ENCODE measurements around the gene LACTBL1.
A peak's percentile ranks its signal among the peaks of the same experiment; 100 is the strongest.
"Not testable (repeated sequence)": the region's sequence is repeated elsewhere in the genome, so short reads cannot be mapped to it uniquely, and the experiment has no call there.

The LACTBL1 gene, protein sequence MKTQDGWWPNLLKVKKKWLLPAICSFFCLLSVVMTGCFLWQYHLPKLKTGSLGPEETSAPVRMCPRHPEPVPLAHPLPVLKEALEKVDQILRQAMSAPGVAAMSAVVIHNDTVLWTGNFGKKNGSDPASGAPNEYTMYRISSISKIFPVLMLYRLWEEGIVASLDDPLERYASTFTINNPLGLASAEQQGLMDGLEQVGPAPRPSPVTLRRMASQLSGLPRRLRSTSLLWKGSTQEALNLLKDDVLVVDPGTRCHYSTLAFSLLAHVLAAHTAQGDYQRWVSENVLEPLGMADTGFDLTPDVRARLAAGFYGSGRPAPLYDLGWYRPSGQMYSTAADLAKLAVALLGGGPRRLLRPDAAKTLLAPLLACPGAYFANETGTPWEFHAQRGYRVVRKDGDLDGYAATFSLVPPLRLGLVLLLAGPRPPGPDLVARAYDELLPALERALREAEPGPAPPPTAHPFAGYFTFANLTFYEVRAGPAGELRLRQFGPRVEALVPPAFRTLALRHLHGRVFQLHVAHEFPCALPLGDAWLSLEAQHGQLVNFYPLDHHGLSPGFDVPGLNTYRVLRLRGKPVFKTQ

DNA sequence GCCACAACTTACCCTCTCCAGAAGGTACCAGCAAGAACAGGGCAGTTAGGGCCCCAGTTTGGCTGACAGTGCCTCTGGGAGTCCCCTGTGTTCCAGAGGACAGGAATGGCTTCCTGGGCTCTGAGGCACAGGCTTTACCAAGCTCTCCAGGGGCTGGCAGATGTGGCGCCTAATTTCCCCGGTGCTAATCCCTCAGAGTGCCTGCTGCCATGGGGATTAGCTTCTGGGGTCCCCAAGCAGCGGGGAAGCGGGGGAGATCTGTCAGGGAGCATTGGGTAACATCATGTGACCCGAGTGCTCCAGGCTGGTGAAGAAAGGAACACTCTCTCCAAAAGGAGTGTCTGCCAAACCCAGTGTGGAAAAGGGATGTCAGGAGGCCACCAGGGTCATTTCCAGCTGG, at the start of gene LACTBL1:
Gene LACTBL1, minus strand, starts transcription at position 107 of the 400 bp plus-strand sequence. CDS start 550 bp downstream, outside the sequence.
- H3K4me3 ChIP-seq (ENCODE audit: low read depth in 1 of 2, low read length in 2 of 2) = no peak within 1 kb of the TSS
- H3K27me3 ChIP-seq (ENCODE audit: control insufficient read depth in 1 of 2, insufficient read depth in 2 of 2, low read length in 2 of 2) = peaks cover 0 to 7% of the 10 kb centered on the region in 2 donors
- no peak within 1 kb of the TSS for H3K27ac ChIP-seq (ENCODE audit: low read depth, low read length)
- no peak within 1 kb of the TSS for H3K9ac ChIP-seq (ENCODE audit: low read length)
- H3K36me3 ChIP-seq (ENCODE audit: insufficient read depth, low read length) = no peaks in the 10 kb centered on the region
- H3K9me3 ChIP-seq (ENCODE audit: low read length) = no peaks in the 10 kb centered on the region
- H3K4me1 ChIP-seq (ENCODE audit: insufficient read depth, low read length) = peaks cover 7% of the 10 kb centered on the region

DNA sequence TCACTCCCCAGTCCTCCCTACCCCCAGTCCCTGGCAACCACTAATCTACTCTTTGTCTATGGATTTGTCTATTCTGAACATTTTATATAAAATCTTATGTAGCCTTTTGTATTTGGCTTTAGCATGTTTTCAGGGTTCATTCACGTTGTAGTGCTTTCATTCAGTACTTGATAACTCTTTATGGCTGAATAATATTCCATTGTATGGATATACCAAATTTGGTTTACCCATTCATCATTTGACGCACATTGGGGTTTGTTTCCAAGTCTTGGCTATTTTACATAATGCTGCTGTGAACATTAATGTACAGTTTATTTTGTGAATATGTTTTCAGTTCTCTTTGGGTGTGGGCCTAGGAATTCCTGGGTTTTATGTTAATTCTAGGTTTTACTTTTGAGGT, 49.2 kb upstream of the LACTBL1 start:
- Histone ChIP-seq H3K4me1 (ENCODE audit: insufficient read depth, low read length) (peaks cover 8% of the 10 kb centered on the region), H3K27me3 (ENCODE audit: control insufficient read depth in 1 of 2, insufficient read depth in 2 of 2, low read length in 2 of 2) (no peaks in the 10 kb centered on the region), H3K9me3 (ENCODE audit: low read length) (no peaks in the 10 kb centered on the region), H3K27ac (ENCODE audit: low read depth, low read length) (no peak overlapping the region), H3K9ac (ENCODE audit: low read length) (no peak overlapping the region), H3K36me3 (ENCODE audit: insufficient read depth, low read length) (no peaks in the 10 kb centered on the region), H3K4me3 (ENCODE audit: low read depth in 1 of 2, low read length in 2 of 2) (no peak overlapping the region)

DNA sequence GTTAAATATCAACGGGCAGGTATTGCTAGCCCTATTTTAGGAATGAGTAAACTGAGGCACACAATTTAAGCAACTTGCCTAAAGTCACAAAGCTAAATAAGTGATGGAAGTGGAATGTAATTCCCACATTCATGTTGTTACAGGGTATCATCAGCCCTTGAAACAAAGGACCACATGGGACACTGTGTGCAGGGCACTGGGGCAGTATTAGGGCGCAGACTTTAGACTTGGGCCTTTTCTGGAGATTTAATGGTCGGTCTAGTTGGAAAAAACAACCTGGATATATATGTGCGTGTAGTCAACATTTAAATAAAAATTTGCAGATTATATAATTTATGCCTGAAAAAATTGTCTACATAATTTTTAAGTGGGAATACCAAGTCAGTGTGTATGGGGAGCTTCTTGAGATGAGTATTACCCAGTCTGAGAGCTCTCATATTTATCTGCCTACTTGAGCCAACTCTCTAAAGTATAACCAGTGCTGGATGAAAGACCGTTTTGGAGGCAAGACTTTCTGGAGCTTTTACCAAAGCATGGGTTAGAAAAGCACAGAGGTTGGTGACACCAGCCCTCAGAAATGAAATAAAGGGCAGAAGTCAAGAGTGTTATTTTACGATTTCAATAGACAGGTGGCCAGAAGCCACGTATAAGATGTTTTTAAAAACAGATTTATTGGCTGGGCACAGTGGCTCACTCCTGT, 48.2 kb upstream of the LACTBL1 start:
- H3K36me3 ChIP-seq (ENCODE audit: insufficient read depth, low read length) = no peaks in the 10 kb centered on the region
- peaks cover 8% of the 10 kb centered on the region for H3K4me1 ChIP-seq (ENCODE audit: insufficient read depth, low read length)
- H3K4me3 ChIP-seq (ENCODE audit: low read depth in 1 of 2, low read length in 2 of 2) = peak overlapping the region; percentile 67 to 91
- peak overlapping the region; percentile 91 for H3K9ac ChIP-seq (ENCODE audit: low read length)
- H3K27ac ChIP-seq (ENCODE audit: low read depth, low read length) = peak overlapping the region; percentile 35
- H3K9me3 ChIP-seq (ENCODE audit: low read length) = no peaks in the 10 kb centered on the region
- no peaks in the 10 kb centered on the region for H3K27me3 ChIP-seq (ENCODE audit: control insufficient read depth in 1 of 2, insufficient read depth in 2 of 2, low read length in 2 of 2)

DNA sequence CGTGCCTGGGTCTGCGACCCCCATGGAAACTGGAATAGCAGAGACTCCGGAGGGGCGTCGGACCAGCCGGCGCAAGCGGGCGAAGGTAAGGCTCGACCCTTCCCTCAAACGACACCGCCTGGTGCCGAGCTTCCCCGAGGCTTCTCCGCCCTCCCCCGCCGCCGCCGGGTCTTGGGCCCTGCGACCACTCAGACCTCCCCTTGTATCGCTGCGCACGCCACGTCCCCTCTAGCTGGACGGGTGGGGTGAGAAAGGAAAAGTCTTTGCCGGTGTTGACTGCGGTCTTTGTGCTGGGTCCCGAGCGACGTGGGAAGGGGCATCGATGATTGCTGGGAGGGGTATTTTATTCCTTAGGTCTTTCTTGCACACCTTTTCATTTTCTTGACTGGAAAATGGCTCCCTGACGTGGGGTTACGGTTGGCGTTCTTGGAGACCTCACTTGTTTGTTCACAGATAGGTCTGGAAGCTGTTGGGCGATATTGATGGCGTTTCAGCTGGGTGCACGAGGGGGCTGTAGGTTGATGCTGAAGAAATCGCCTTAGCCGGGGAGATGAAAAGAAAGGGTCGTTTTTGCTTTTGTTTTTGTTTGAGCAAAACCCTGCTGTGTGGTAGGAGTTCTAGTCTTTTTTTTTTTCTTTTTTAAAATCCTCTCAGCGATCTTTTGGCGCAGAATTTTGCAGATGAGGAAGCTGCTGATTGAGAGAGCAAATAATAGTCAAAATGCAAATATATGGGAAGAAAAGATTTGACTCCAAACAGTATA, 47.4 kb upstream of the LACTBL1 start:
- Histone ChIP-seq H3K27ac (ENCODE audit: low read depth, low read length) (peak overlapping the region; percentile 88), H3K9me3 (ENCODE audit: low read length) (no peaks in the 10 kb centered on the region), H3K4me3 (ENCODE audit: low read depth in 1 of 2, low read length in 2 of 2) (peak overlapping the region; percentile 67 to 91), H3K36me3 (ENCODE audit: insufficient read depth, low read length) (no peaks in the 10 kb centered on the region), H3K27me3 (ENCODE audit: control insufficient read depth in 1 of 2, insufficient read depth in 2 of 2, low read length in 2 of 2) (no peaks in the 10 kb centered on the region), H3K4me1 (ENCODE audit: insufficient read depth, low read length) (peaks cover 8% of the 10 kb centered on the region), H3K9ac (ENCODE audit: low read length) (peak overlapping the region; percentile 91)

DNA sequence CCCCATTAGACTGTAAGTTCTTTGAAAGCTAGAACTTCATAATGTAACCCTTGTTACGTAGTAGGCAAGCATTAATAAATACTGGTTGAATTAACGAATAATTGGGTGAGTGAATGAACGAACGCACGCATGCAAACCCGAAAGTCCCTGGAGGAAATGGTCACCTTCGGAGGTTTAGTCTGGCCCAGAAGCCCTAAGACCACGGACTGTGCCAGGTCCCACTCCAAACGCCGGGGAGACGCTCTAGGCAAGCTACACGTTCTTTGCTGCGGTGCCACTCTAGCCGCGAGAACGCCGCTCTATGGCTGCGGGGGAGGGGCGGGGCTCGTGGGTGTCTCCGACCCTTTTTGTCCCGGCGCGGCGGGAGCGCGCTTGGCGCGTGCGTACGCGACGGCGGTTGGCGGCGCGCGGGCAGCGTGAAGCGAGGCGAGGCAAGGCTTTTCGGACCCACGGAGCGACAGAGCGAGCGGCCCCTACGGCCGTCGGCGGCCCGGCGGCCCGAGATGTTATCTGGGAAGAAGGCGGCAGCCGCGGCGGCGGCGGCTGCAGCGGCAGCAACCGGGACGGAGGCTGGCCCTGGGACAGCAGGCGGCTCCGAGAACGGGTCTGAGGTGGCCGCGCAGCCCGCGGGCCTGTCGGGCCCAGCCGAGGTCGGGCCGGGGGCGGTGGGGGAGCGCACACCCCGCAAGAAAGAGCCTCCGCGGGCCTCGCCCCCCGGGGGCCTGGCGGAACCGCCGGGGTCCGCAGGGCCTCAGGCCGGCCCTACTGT, 46.6 kb upstream of the LACTBL1 start, which contains the start of gene KDM1A:
Gene KDM1A, plus strand, starts transcription at position 375 of the 769 bp plus-strand sequence. Its CDS starts 129 bp downstream, at position 504.
- no peaks in the 10 kb centered on the region for H3K27me3 ChIP-seq (ENCODE audit: control insufficient read depth in 1 of 2, insufficient read depth in 2 of 2, low read length in 2 of 2)
- H3K9me3 ChIP-seq (ENCODE audit: low read length) = no peaks in the 10 kb centered on the region
- H3K9ac ChIP-seq (ENCODE audit: low read length) = peak within 1 kb of the TSS; percentile 93
- H3K27ac ChIP-seq (ENCODE audit: low read depth, low read length) = peak within 1 kb of the TSS; percentile 88
- peak within 1 kb of the TSS; percentile 67 to 91 for H3K4me3 ChIP-seq (ENCODE audit: low read depth in 1 of 2, low read length in 2 of 2)
- no peaks in the 10 kb centered on the region for H3K36me3 ChIP-seq (ENCODE audit: insufficient read depth, low read length)
- H3K4me1 ChIP-seq (ENCODE audit: insufficient read depth, low read length) = peaks cover 8% of the 10 kb centered on the region

DNA sequence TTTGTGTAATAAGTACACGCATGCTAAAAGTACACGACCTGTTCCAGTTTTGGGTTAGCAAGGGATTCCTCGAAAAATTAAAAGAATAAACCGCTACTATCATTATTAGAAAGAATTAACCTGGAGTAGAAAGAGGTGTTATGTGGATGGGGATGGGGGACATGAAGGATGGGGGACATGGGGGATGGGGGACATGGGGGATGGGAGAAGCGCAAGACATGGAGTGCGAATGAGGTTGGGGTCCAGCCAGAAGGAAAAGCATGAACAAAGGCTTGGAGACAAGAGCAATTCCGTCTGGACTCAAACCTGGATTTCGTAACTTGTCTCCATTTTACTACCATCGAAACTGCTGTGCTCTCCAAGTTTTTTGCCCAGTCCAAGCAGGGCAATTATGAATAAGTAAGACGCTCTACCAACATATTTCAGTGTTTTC, 46.0 kb upstream of the LACTBL1 start:
- Histone ChIP-seq H3K9ac (ENCODE audit: low read length) (peak overlapping the region; percentile 93), H3K4me3 (ENCODE audit: low read depth in 1 of 2, low read length in 2 of 2) (peak overlapping the region; percentile 67 to 91), H3K4me1 (ENCODE audit: insufficient read depth, low read length) (peaks cover 8% of the 10 kb centered on the region), H3K9me3 (ENCODE audit: low read length) (no peaks in the 10 kb centered on the region), H3K27me3 (ENCODE audit: control insufficient read depth in 1 of 2, insufficient read depth in 2 of 2, low read length in 2 of 2) (no peaks in the 10 kb centered on the region), H3K27ac (ENCODE audit: low read depth, low read length) (peak overlapping the region; percentile 85), H3K36me3 (ENCODE audit: insufficient read depth, low read length) (no peaks in the 10 kb centered on the region)

DNA sequence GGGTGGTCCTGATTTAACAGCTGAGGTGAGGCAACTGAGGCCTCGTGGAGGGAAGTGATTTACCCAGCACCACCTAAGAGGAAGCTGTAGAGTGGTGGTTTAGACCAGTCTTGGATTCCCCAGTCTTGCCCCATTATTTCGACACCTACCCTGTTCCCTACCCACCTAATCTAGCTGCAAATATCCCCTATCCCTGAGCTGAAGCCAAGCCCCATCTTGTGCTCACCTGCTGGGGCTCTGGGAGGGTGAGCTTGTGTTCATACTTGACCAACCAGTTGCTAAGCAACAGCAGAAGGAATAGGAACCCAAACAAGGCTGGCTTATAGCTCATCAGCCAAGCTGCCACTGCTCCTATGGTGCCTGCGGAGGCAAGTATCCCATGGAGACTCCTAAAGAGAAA, 41.0 kb upstream of the LACTBL1 start:
- Histone ChIP-seq H3K36me3 (ENCODE audit: insufficient read depth, low read length) (no peaks in the 10 kb centered on the region), H3K4me3 (ENCODE audit: low read depth in 1 of 2, low read length in 2 of 2) (no peak overlapping the region), H3K4me1 (ENCODE audit: insufficient read depth, low read length) (no peaks in the 10 kb centered on the region), H3K27me3 (ENCODE audit: control insufficient read depth in 1 of 2, insufficient read depth in 2 of 2, low read length in 2 of 2) (no peaks in the 10 kb centered on the region), H3K9ac (ENCODE audit: low read length) (no peak overlapping the region), H3K27ac (ENCODE audit: low read depth, low read length) (no peak overlapping the region), H3K9me3 (ENCODE audit: low read length) (no peaks in the 10 kb centered on the region)

DNA sequence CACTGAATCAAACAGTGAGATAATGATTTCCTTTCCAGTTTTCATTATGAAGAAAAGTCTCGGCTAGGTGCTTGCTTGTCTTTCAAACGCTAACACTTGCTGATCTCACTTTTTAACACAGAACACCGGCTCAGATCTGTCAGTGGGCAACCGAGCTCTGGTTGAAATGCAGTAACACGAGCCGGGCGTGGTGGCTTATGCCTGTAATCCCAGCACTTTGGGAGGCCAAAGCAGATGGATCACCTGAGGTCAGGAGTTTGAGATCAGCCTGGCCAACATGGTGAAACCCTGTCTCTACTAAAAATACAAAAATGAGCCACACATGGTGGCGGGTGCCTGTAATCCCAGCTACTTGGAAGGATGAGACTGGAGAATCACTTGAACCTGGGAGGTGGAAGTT, 37.4 kb upstream of the LACTBL1 start:
- H3K4me1 ChIP-seq (ENCODE audit: insufficient read depth, low read length); H3K27ac ChIP-seq (ENCODE audit: low read depth, low read length); H3K9ac ChIP-seq (ENCODE audit: low read length); H3K4me3 ChIP-seq (ENCODE audit: low read depth in 1 of 2, low read length in 2 of 2); H3K36me3 ChIP-seq (ENCODE audit: insufficient read depth, low read length); H3K9me3 ChIP-seq (ENCODE audit: low read length); H3K27me3 ChIP-seq (ENCODE audit: control insufficient read depth in 1 of 2, insufficient read depth in 2 of 2, low read length in 2 of 2): not testable (repeated sequence)

DNA sequence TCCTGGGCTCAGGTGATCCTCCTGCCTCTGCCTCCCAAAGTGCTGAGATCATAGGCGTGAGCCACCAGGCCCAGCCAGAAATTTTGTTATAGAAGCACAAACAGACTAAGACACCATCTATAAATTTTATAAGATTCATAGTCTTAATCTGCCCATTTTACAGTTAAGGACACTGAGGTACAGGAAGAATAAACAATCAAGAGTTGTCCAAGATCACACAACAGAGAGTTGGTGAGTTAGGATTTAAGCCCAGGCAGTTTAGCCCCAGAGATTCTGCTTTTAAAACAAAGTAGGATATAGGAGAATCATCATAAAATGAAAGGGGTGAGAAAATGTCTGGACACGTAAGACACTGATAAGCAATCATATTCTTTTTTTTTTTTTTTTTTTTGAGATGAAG, 36.2 kb upstream of the LACTBL1 start:
- H3K27me3 ChIP-seq (ENCODE audit: control insufficient read depth in 1 of 2, insufficient read depth in 2 of 2, low read length in 2 of 2) = no peaks in the 10 kb centered on the region
- no peaks in the 10 kb centered on the region for H3K4me1 ChIP-seq (ENCODE audit: insufficient read depth, low read length)
- no peak overlapping the region for H3K27ac ChIP-seq (ENCODE audit: low read depth, low read length)
- no peaks in the 10 kb centered on the region for H3K9me3 ChIP-seq (ENCODE audit: low read length)
- H3K9ac ChIP-seq (ENCODE audit: low read length) = no peak overlapping the region
- no peaks in the 10 kb centered on the region for H3K36me3 ChIP-seq (ENCODE audit: insufficient read depth, low read length)
- H3K4me3 ChIP-seq (ENCODE audit: low read depth in 1 of 2, low read length in 2 of 2) = no peak overlapping the region

DNA sequence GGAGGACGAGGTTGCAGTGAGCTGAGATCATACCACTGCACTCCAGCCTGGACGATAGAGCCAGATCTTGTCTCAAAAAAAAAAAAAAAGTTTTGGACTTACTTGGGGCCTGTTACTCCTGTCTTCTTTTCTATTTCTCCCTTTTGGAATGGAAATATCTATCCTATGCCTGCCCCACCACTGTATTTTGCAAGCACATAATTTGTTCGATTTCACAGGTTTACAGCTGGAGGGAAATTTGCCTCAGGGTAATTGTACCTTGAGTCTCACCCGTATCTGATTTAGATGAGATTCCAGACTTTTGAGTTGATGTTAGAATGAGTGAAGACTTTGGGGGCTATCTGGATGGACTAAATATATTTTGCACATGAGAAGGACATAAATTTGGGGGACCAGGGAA, 34.4 kb upstream of the LACTBL1 start:
- Histone ChIP-seq H3K27ac (ENCODE audit: low read depth, low read length) (no peak overlapping the region), H3K4me3 (ENCODE audit: low read depth in 1 of 2, low read length in 2 of 2) (no peak overlapping the region), H3K9me3 (ENCODE audit: low read length) (no peaks in the 10 kb centered on the region), H3K9ac (ENCODE audit: low read length) (no peak overlapping the region), H3K4me1 (ENCODE audit: insufficient read depth, low read length) (no peaks in the 10 kb centered on the region), H3K36me3 (ENCODE audit: insufficient read depth, low read length) (no peaks in the 10 kb centered on the region), H3K27me3 (ENCODE audit: control insufficient read depth in 1 of 2, insufficient read depth in 2 of 2, low read length in 2 of 2) (no peaks in the 10 kb centered on the region)
